Measurements from ENCODE around the gene HDAC7. TPM values are rescaled to one million over a fixed set of nuclear protein-coding genes. Genes with fewer than 3 reads are reported as not detected.

HDAC7 gene
- total RNA-seq, 1 experiment from 2014 or later, result 44.2 TPM

DNA sequence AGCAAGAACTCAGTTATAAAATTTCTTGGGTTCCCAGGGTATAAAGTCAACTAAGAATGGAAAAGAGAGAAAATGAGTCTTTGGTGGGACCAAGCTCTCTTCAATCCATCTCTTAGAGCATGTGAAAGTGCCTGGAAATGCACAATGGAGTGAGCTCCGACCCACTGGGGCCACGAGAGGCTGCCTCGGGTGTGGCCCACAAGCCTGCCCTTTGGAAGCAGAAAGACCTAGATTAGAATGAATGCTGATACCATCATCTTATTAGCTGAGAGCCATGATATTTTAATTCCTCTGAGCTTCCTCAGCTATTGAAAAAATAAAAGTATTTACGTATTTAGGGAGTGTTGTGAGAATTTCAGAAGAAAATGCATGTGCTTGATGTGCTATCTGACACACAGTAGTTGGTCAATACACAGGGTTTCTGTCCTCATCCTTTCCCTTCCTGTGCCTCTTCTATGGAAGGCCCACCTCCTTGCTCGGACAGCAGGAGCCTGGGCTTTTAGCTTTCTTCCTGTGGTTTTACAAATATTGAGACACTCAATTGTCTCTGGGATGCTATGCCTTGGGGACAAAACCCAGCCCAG lies 42.6 kb upstream of the HDAC7 start:
- TF ChIP-seq, protein P1, sequence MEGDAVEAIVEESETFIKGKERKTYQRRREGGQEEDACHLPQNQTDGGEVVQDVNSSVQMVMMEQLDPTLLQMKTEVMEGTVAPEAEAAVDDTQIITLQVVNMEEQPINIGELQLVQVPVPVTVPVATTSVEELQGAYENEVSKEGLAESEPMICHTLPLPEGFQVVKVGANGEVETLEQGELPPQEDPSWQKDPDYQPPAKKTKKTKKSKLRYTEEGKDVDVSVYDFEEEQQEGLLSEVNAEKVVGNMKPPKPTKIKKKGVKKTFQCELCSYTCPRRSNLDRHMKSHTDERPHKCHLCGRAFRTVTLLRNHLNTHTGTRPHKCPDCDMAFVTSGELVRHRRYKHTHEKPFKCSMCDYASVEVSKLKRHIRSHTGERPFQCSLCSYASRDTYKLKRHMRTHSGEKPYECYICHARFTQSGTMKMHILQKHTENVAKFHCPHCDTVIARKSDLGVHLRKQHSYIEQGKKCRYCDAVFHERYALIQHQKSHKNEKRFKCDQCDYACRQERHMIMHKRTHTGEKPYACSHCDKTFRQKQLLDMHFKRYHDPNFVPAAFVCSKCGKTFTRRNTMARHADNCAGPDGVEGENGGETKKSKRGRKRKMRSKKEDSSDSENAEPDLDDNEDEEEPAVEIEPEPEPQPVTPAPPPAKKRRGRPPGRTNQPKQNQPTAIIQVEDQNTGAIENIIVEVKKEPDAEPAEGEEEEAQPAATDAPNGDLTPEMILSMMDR (conservative IDR thresholded peaks at IDR 0.05; ENCODE audit: low read depth, low read length), result no peak
- no peak for TF ChIP-seq EZH2 (IDR thresholded peaks at IDR 0.05; ENCODE audit: low read length, unreplicated experiment)
- TF ChIP-seq EZH2phosphoT487 (IDR thresholded peaks at IDR 0.05; ENCODE audit: borderline replicate concordance, low read length), result no peak
- CTCF ChIA-PET, result no interaction called here
- ATAC-seq, result no peak
- H3F3A ChIP-seq (ENCODE audit: low read length, unreplicated experiment), result no peaks in the 10 kb centered on the region
- no peak overlapping the region for H3K4me3 ChIP-seq (ENCODE audit: low read length)
- no peak overlapping the region for H2AFZ ChIP-seq (ENCODE audit: low read length)
- POLR2A ChIA-PET (ENCODE audit: unreplicated experiment), result no interaction called here
- no peaks in the 10 kb centered on the region for H3K27me3 ChIP-seq (ENCODE audit: low read length)
- H3K9me3 ChIP-seq (ENCODE audit: low read length), result no peaks in the 10 kb centered on the region
- H3K4me2 ChIP-seq (ENCODE audit: low read length), result no peak overlapping the region
- no peaks in the 10 kb centered on the region for H3K79me2 ChIP-seq (ENCODE audit: low read length)
- DNase-seq, result no peak
- H3K4me1 ChIP-seq (ENCODE audit: insufficient read depth, low read length), result peaks cover 7% of the 10 kb centered on the region
- H3K27ac ChIP-seq (ENCODE audit: low read length), result no peak overlapping the region
- H4K20me1 ChIP-seq (ENCODE audit: low read length), result no peaks in the 10 kb centered on the region
- peaks cover 5% of the 10 kb centered on the region; the same call in 1 of the 2 replicates for H3K36me3 ChIP-seq (ENCODE audit: low read depth, low read length)
- H3K9ac ChIP-seq (ENCODE audit: low read length), result no peak overlapping the region
- intact Hi-C loops (cut with micrococcal nuclease), result no loop called here
- H3K9me2 ChIP-seq (replicated peaks; ENCODE audit: low read length), result no peaks in the 10 kb centered on the region
- BruUV-seq (replicated peaks), result no TSS peak

DNA sequence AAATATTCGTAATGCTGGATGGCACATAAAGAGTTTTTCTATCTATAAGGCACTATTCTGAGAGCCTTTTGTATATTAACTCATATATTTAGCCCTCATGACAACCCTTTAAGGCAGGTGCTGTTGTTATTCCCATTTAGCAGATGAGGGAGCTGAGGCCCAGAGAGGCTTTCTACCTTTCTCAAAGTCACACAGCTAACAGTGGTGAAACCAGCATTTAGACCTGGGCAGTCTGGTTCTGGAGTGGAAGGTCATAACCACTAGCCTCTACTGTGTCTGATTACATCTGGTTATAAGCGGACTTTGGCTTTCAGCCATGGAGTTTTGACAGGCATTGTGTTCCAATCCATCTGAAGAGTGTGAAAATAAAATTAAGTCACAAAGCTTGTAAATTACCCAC lies 41.2 kb upstream of the HDAC7 start:
- intact Hi-C loops (cut with micrococcal nuclease), result no loop called here
- ChIA-PET CTCF (no interaction called here), POLR2A (ENCODE audit: unreplicated experiment) (no interaction called here)
- TF ChIP-seq EZH2phosphoT487 (IDR thresholded peaks at IDR 0.05; ENCODE audit: borderline replicate concordance, low read length), result no peak
- TF ChIP-seq, protein P1 (conservative IDR thresholded peaks at IDR 0.05; ENCODE audit: low read depth, low read length), result no peak
- no peak for TF ChIP-seq EZH2 (IDR thresholded peaks at IDR 0.05; ENCODE audit: low read length, unreplicated experiment)
- Histone ChIP-seq H3K36me3 (ENCODE audit: low read depth, low read length) (peaks cover 8% of the 10 kb centered on the region), H3K4me1 (ENCODE audit: insufficient read depth, low read length) (peaks cover 7% of the 10 kb centered on the region), H4K20me1 (ENCODE audit: low read length) (no peaks in the 10 kb centered on the region), H3K9me3 (ENCODE audit: low read length) (no peaks in the 10 kb centered on the region), H3K27ac (ENCODE audit: low read length) (no peak overlapping the region), H3K27me3 (ENCODE audit: low read length) (no peaks in the 10 kb centered on the region), H2AFZ (ENCODE audit: low read length) (no peak overlapping the region), H3K9ac (ENCODE audit: low read length) (no peak overlapping the region), H3K9me2 (replicated peaks; ENCODE audit: low read length) (no peaks in the 10 kb centered on the region), H3F3A (ENCODE audit: low read length, unreplicated experiment) (no peaks in the 10 kb centered on the region), H3K4me2 (ENCODE audit: low read length) (no peak overlapping the region), H3K4me3 (ENCODE audit: low read length) (no peak overlapping the region), H3K79me2 (ENCODE audit: low read length) (no peaks in the 10 kb centered on the region)
- no TSS peak for BruUV-seq (replicated peaks)
- no peak for DNase-seq
- no peak for ATAC-seq

DNA sequence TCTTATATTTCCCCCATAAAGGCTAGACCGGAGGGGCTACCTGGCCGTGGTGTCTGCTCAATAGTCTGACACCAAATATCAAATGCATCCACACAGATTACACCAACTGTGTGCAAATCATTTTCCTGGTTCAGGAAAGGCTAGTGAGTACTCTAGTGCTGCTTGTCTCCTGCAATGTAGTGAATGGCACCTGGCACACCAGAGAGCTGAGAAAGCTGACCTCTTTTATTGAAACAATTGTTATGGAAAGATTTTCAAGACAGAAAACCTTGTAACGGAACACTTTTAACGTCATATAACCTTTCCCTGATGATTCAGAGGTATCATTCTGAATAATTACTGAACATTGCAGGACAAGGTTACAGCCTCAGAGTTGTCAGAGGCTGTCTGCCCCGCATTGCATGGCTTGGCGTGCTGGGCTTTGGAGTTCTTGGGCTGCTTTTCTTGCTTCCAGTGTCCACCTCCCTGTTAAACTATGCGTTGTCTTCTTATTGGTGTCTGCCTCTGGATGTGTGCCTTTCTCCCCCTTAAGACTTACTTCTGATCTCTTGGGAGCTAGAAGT lies 40.7 kb upstream of the HDAC7 start:
- Histone ChIP-seq H3K9ac (ENCODE audit: low read length) (no peak overlapping the region), H3F3A (ENCODE audit: low read length, unreplicated experiment) (no peaks in the 10 kb centered on the region), H4K20me1 (ENCODE audit: low read length) (no peaks in the 10 kb centered on the region), H3K4me3 (ENCODE audit: low read length) (no peak overlapping the region), H2AFZ (ENCODE audit: low read length) (no peak overlapping the region), H3K9me3 (ENCODE audit: low read length) (no peaks in the 10 kb centered on the region), H3K27ac (ENCODE audit: low read length) (no peak overlapping the region), H3K4me2 (ENCODE audit: low read length) (no peak overlapping the region), H3K79me2 (ENCODE audit: low read length) (no peaks in the 10 kb centered on the region), H3K9me2 (replicated peaks; ENCODE audit: low read length) (no peaks in the 10 kb centered on the region), H3K27me3 (ENCODE audit: low read length) (no peaks in the 10 kb centered on the region), H3K4me1 (ENCODE audit: insufficient read depth, low read length) (peaks cover 7% of the 10 kb centered on the region), H3K36me3 (ENCODE audit: low read depth, low read length) (peaks cover 10% of the 10 kb centered on the region)
- ATAC-seq (no peak), DNase-seq (no peak)
- ChIA-PET CTCF (no interaction called here), POLR2A (ENCODE audit: unreplicated experiment) (no interaction called here)
- BruUV-seq (replicated peaks), result no TSS peak
- intact Hi-C loops (cut with micrococcal nuclease), result no loop called here
- TF ChIP-seq EZH2phosphoT487 (IDR thresholded peaks at IDR 0.05; ENCODE audit: borderline replicate concordance, low read length), result no peak
- TF ChIP-seq EZH2 (IDR thresholded peaks at IDR 0.05; ENCODE audit: low read length, unreplicated experiment), result no peak
- TF ChIP-seq, protein P1 (conservative IDR thresholded peaks at IDR 0.05; ENCODE audit: low read depth, low read length), result no peak

All from PC-3 (cell line).